Measurements from ENCODE around the gene ZIM2.

The ZIM2 gene

GRCh38 chr19:56727677-56728076 lies 112.8 kb downstream of the ZIM2 start:
- Histone ChIP-seq H3K27ac (ENCODE audit: low read length) (no peak overlapping the region), H3K4me3 (ENCODE audit: low read length) (no peak overlapping the region), H3K27me3 (ENCODE audit: control insufficient read depth, insufficient read depth, low read length) (no peaks in the 10 kb centered on the region), H3K36me3 (ENCODE audit: control insufficient read depth, low read depth, low read length) (no peaks in the 10 kb centered on the region), H3K4me1 (ENCODE audit: control insufficient read depth, low read depth, low read length) (no peaks in the 10 kb centered on the region), H3K9ac (ENCODE audit: low read length) (no peak overlapping the region), H3K9me3 (ENCODE audit: control insufficient read depth, low read depth, low read length) (peaks cover 77% of the 10 kb centered on the region)

- no peaks in the 10 kb centered on the region for H3K36me3 ChIP-seq (ENCODE audit: control insufficient read depth, low read depth, low read length)
- H3K27me3 ChIP-seq (ENCODE audit: control insufficient read depth, insufficient read depth, low read length): no peaks in the 10 kb centered on the region
- H3K9me3 ChIP-seq (ENCODE audit: control insufficient read depth, low read depth, low read length): peaks cover 71% of the 10 kb centered on the region
- no peak overlapping the region for H3K9ac ChIP-seq (ENCODE audit: low read length)
- no peak overlapping the region for H3K4me3 ChIP-seq (ENCODE audit: low read length)
- H3K27ac ChIP-seq (ENCODE audit: low read length): no peak overlapping the region
- no peaks in the 10 kb centered on the region for H3K4me1 ChIP-seq (ENCODE audit: control insufficient read depth, low read depth, low read length)
Observed at GRCh38 chr19:56725829-56726424, 114.6 kb downstream of the ZIM2 start.
